ENCODE measurements around the gene MRPL51.

- no peak for TF ChIP-seq RUNX3 (IDR thresholded peaks at IDR 0.05; ENCODE audit: low read length)
- no peak for TF ChIP-seq SREBF1 (IDR thresholded peaks at IDR 0.05; ENCODE audit: low read length)
- TF ChIP-seq CEBPB (IDR thresholded peaks at IDR 0.05; ENCODE audit: borderline replicate concordance in 1 of 2, low read depth in 2 of 2, low read length in 2 of 2), result no peak
- no peak for TF ChIP-seq BHLHE40 (IDR thresholded peaks at IDR 0.05; ENCODE audit: borderline replicate concordance in 1 of 2, low read depth in 2 of 2, low read length in 1 of 2)
These were observed 14.3 kb upstream of the MRPL51 start for GRCh38 chr12:6507102-6507998.

Measured in GM12878 (cell line).